ENCODE data around the gene PDIA6.

DNA sequence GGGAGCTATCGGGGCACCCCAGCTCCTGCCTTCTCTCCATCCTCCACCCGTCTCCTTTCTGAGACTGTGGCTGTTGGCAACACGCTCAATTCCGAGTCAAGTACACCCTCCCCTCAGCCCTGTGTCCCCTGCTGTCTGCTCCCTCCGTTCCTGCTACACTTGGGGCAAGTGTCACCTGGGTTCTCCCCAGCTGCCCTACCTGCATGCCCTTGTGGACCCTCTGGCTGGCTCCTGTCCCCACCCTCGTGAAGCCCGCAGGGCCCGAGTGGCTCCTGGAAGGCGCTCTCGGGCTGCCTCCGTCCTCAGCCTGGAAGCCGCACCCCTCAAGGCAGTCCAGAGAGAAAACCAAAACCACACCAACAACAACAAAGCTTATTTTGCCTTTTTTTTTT is 33.9 kb downstream of the PDIA6 start:
- TF ChIP-seq, protein P1, sequence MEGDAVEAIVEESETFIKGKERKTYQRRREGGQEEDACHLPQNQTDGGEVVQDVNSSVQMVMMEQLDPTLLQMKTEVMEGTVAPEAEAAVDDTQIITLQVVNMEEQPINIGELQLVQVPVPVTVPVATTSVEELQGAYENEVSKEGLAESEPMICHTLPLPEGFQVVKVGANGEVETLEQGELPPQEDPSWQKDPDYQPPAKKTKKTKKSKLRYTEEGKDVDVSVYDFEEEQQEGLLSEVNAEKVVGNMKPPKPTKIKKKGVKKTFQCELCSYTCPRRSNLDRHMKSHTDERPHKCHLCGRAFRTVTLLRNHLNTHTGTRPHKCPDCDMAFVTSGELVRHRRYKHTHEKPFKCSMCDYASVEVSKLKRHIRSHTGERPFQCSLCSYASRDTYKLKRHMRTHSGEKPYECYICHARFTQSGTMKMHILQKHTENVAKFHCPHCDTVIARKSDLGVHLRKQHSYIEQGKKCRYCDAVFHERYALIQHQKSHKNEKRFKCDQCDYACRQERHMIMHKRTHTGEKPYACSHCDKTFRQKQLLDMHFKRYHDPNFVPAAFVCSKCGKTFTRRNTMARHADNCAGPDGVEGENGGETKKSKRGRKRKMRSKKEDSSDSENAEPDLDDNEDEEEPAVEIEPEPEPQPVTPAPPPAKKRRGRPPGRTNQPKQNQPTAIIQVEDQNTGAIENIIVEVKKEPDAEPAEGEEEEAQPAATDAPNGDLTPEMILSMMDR (IDR thresholded peaks at IDR 0.05; ENCODE audit: low read depth, low read length, missing input control) = no peak
- TF ChIP-seq YY1 (IDR thresholded peaks at IDR 0.05) = no peak
- TF ChIP-seq JUND (IDR thresholded peaks at IDR 0.05) = no peak
- TF ChIP-seq RXRA (IDR thresholded peaks at IDR 0.05) = no peak
- TF ChIP-seq RAD21 (IDR thresholded peaks at IDR 0.05) = no peak
- TF ChIP-seq, protein P2, sequence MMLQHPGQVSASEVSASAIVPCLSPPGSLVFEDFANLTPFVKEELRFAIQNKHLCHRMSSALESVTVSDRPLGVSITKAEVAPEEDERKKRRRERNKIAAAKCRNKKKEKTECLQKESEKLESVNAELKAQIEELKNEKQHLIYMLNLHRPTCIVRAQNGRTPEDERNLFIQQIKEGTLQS (IDR thresholded peaks at IDR 0.05) = no peak
- TF ChIP-seq, protein P3, sequence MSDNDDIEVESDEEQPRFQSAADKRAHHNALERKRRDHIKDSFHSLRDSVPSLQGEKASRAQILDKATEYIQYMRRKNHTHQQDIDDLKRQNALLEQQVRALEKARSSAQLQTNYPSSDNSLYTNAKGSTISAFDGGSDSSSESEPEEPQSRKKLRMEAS (IDR thresholded peaks at IDR 0.05) = no peak
- TF ChIP-seq HNF4A (conservative IDR thresholded peaks at IDR 0.05) = no peak
- TF ChIP-seq EGR1 (IDR thresholded peaks at IDR 0.05; ENCODE audit: low read depth in 2 of 2) = no peak
